ENCODE data around the gene MAGED2.

The MAGED2 gene

DNA sequence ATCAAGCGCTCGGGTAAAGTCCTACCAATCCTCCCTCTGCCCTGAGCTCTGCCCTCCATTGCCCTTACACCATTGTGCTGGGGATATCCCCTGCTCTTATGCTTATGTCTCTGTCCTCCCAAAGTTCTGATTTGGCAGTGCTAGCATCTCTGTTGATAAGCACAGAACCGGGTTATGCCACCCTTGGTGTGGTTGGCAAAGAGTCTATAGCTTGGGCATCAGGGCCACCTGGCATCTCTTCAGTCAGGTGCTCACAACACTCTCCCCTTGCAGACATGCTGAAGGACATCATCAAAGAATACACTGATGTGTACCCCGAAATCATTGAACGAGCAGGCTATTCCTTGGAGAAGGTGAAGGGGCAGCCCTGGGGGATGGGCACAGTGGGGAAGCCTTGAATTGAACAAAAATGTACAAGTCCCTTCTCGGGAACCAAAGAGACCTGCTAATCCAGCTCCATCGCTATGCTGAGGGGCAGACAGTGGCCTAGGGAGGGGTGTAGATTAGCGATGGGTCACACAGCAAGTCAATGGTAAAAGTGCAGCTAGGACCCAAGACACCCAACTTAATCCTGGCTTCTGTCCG, 3.8 kb downstream of the MAGED2 start:
- TF ChIP-seq, protein P1, sequence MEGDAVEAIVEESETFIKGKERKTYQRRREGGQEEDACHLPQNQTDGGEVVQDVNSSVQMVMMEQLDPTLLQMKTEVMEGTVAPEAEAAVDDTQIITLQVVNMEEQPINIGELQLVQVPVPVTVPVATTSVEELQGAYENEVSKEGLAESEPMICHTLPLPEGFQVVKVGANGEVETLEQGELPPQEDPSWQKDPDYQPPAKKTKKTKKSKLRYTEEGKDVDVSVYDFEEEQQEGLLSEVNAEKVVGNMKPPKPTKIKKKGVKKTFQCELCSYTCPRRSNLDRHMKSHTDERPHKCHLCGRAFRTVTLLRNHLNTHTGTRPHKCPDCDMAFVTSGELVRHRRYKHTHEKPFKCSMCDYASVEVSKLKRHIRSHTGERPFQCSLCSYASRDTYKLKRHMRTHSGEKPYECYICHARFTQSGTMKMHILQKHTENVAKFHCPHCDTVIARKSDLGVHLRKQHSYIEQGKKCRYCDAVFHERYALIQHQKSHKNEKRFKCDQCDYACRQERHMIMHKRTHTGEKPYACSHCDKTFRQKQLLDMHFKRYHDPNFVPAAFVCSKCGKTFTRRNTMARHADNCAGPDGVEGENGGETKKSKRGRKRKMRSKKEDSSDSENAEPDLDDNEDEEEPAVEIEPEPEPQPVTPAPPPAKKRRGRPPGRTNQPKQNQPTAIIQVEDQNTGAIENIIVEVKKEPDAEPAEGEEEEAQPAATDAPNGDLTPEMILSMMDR (IDR thresholded peaks at IDR 0.05) = no peak

GRCh38 chrX:54812306-54812705, 4.8 kb downstream of the MAGED2 start:
- TF ChIP-seq, protein P1 (IDR thresholded peaks at IDR 0.05) = no peak

- TF ChIP-seq, protein P1 (IDR thresholded peaks at IDR 0.05) = no peak
Observed at GRCh38 chrX:54817220-54817820, 9.8 kb downstream of the MAGED2 start.

DNA sequence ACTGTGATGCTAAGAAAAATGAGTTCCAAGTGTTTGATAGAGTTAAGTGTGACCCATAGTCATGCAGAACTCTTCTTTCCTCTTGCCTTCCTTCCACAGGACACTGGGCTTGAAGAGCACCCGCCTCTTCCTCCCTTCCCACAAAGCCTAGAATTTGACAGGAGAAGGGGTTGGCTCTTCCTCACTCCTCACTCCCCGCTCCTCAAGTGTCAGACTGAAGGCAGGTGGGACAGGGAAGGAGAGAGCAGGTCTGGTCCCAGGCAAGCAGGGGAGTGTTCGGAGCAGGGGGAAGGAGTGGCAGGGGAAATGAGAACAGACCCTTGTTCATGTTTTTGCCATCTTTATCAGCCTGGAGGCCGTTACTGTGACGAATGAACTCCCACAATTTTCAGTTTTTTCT, 10.7 kb downstream of the MAGED2 start:
- TF ChIP-seq, protein P1 (IDR thresholded peaks at IDR 0.05) = no peak

- TF ChIP-seq, protein P1 (IDR thresholded peaks at IDR 0.05) = no peak
Observed at GRCh38 chrX:54819201-54819600, 11.7 kb downstream of the MAGED2 start.

- TF ChIP-seq, protein P1 (IDR thresholded peaks at IDR 0.05) = no peak
Observed at GRCh38 chrX:54820737-54821136, 13.2 kb downstream of the MAGED2 start.

DNA sequence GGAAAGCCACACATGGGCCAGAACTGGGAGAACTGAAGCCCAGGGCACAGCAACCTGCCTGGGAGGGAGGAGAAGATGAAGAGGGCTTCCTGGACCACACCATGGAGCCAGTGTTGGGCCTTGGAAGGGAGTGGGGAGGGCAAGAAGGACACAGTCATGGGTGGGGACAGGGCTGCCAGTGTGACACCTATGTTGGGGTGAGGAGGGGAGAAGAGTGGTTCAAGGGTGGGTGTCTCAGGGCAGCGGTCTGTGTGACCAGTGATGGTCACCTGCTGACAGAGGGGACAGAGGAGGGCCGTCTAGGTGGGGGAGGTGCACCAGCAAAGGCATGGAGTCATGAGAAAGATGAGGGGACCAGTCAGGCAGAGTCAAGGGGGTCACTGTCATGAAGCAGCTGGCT, 13.8 kb downstream of the MAGED2 start:
- TF ChIP-seq, protein P1 (IDR thresholded peaks at IDR 0.05) = no peak

Measured in LNCAP (cell line).